ENCODE results near the gene TNK1. TPM values are rescaled to one million over a fixed set of nuclear protein-coding genes. Genes with fewer than 3 reads are reported as not detected.
"Not testable (repeated sequence)": the region's sequence is repeated elsewhere in the genome, so short reads cannot be mapped to it uniquely, and the experiment has no call there.

TNK1 gene
- total RNA-seq, 1 experiment from 2014 or later: 2.6 TPM

DNA sequence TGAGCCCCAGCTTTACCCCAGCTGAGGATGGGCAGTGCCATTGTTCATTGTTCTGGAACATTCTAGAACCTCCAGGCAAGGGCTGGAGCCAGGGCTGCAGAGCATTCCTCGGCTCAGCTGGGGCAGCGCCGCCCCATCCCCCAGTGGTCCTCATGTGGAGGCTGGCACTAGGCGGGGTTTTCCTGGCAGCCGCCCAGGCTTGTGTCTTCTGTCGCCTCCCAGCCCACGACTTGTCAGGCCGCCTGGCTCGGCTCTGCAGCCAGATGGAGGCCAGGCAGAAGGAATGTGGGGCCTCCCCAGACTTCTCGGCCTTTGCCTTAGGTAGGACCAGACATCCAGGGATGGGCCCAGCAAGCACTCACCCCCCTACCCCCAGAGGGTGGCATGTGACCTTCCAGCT, 25.8 kb upstream of the TNK1 start, which contains the start of gene TMEM95:
Gene TMEM95 (plus strand): TSS at position 104 of the 400 bp plus-strand sequence. CDS start 49 bp downstream, at position 153.
- DNase-seq (ENCODE audit: low read depth): no peak

DNA sequence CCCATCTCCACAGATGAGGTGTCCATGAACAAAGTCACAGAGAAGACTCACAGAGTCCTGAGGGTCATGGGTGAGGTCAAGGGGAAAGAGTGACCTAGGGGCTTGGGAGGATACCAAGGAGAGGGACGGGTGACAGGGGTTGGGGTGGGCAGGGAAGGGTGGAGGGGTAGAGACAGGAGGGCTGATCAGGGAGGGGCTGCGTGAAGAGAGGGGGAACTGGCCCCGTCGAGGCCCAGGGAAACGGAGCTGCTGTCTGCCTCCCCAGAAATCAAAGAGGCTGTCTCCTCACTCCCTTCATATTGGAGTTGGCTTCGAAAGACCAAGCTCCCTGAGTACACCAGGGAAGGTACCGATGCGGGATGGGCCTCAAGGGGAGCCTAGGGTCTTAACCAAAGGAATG, 25.3 kb upstream of the TNK1 start:
- DNase-seq (ENCODE audit: low read depth): no peak

GRCh38 chr17:7356072-7356549, 24.8 kb upstream of the TNK1 start:
- DNase-seq (ENCODE audit: low read depth): peak; percentile 86

GRCh38 chr17:7356756-7357155, 24.1 kb upstream of the TNK1 start:
- DNase-seq (ENCODE audit: low read depth): no peak

- DNase-seq (ENCODE audit: low read depth): no peak
Observed at GRCh38 chr17:7357381-7357780, 23.5 kb upstream of the TNK1 start.

GRCh38 chr17:7361906-7362305, 19.0 kb upstream of the TNK1 start:
- no peak for DNase-seq (ENCODE audit: low read depth)

DNA sequence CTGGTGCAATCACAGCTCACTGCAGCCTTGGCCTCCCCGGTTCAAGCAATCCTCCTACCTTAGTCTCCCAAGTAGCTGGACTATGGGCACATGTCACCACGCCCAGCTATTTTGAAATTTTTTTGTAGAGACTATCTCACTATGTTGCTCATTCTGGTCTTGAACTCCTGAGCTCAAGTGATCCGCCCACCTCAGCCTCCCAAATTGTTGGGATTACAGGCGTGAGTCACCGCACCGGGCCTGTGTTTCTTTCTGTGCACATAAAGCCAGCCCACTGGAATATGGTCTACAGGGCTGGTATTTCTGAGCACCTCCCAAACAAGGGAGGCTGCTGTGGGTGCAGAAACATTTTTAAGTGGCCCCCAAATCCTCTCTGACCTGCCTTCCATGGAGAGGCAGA, 17.6 kb upstream of the TNK1 start:
- DNase-seq (ENCODE audit: low read depth): peak; percentile 63

DNA sequence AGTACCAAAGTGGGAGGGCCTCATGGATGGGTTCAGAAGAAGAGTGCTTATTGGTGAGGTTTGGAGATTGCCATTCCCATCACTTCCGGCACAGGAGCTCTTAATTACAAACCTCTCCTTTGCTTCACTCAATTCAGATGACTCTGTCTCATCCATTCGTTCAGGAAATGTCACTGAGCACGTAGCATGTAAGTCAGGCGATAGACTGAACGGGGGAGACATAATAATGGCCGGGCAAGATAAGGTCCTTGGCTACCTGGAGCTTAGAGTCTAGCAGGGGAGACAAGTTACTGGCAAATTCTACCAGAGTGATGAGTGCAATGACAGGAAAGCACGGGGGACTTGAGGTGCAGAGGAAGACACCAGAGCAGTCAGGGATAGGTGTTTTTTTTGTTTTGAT, 14.9 kb upstream of the TNK1 start:
- DNase-seq (ENCODE audit: low read depth): not testable (repeated sequence)

DNA sequence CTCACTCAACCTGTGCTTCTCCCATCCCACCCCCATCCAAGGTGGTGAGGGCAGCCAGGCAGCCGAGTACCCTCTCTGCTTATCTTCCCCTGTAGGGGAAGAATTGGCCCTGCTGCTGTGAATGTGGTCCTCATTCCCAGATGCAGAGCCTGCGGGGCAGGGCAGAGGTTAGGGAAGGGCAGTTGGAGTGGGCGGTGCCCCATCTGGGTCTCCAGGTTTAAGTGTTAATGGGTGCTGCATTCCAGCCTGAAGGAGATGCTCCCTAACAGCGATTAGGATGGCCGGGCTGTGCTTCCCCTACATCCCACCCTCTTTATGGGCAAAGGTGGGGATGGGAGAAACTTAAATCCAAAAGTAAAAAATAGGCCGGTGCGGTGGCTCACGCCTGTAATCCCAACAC, 13.8 kb upstream of the TNK1 start:
- no peak for DNase-seq (ENCODE audit: low read depth)

GRCh38 chr17:7367918-7368598, 12.8 kb upstream of the TNK1 start:
- no peak for DNase-seq (ENCODE audit: low read depth)

GRCh38 chr17:7368599-7368994, 12.3 kb upstream of the TNK1 start:
- DNase-seq (ENCODE audit: low read depth): not testable (repeated sequence)

DNA sequence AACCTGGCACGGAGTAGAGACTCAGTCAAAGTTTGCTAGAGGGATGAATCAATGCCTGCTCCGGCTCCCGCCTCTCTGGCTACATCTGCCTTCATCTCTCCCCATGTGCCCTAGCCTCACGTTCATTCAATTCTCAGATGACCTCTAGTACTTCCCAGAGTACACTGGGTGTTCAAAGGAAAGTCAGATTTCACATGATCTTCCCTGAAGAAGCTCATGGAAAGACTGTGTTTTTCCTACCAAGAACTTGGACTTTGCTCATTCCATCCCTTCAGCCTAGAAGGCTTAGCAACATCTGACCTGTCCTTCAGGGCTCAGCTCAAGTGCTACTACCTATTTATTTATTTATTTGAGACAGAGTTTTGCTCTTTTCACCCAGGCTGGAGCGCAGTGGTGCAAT, 11.1 kb upstream of the TNK1 start:
- no peak for DNase-seq (ENCODE audit: low read depth)

GRCh38 chr17:7370853-7371252, 10.0 kb upstream of the TNK1 start:
- DNase-seq (ENCODE audit: low read depth): no peak

DNA sequence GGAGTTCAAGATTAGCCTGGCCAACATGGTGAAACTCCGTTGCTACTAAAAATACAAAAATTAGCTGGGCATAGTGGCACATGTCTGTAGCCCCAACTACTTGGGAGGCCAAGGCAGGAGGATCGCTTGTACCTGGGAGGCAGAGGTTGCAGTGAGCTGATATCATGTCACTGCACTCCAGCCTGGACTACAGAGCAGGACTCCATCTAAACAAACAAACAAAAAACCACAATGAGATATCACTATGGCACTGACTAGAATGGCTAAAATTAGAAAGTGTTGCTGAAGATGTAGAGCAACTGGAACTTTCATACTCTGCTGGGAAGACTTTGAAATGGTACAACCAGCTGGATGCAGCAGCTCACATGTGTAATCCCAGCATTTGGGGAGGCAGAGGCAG, 6.5 kb upstream of the TNK1 start:
- DNase-seq (ENCODE audit: low read depth): no peak

DNA sequence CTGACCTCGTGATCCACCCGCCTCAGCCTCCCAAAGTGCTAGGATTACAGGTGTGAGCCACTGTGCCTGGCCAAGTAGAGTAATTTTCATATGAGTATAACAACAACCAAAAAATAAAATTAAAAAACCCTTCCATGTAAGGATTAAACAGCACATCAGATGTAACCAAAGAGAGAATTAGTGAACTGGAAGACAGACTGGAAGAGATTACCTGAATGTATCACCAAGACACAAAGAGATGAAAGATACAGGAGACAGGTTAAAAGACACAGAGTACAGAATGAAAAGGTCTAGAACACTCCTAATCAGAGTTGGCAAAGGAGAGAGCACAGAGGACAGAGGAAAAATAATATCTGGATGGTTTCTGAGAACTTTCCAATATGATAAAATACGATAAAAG, 1.8 kb upstream of the TNK1 start:
- DNase-seq (ENCODE audit: low read depth): no peak

DNA sequence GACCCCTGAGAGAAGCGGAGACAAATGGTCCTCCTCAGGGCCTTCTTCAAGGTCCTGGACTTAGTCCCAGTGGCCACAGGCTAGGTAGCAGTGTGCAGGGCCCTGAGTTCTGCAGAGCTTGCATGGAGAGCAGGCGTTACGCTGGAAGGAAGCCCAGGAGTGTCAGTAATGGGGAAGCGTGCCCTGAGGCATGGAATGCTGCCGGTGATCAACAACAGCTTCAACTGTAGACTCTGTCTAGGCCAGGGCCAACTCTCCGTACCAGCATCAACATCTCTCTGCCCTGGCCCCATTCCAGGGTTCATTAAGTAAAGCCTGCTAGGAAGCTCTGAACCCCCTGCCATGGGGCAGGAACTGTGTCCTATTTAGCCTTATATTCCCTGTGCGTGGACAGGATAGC, 568 bp upstream of the TNK1 start:
- DNase-seq (ENCODE audit: low read depth): peak; percentile 24

- DNase-seq (ENCODE audit: low read depth): no peak
Observed at GRCh38 chr17:7382901-7383300, 2.0 kb downstream of the TNK1 start.

- no peak for DNase-seq (ENCODE audit: low read depth)
Observed at GRCh38 chr17:7383371-7383741, 2.5 kb downstream of the TNK1 start.

DNA sequence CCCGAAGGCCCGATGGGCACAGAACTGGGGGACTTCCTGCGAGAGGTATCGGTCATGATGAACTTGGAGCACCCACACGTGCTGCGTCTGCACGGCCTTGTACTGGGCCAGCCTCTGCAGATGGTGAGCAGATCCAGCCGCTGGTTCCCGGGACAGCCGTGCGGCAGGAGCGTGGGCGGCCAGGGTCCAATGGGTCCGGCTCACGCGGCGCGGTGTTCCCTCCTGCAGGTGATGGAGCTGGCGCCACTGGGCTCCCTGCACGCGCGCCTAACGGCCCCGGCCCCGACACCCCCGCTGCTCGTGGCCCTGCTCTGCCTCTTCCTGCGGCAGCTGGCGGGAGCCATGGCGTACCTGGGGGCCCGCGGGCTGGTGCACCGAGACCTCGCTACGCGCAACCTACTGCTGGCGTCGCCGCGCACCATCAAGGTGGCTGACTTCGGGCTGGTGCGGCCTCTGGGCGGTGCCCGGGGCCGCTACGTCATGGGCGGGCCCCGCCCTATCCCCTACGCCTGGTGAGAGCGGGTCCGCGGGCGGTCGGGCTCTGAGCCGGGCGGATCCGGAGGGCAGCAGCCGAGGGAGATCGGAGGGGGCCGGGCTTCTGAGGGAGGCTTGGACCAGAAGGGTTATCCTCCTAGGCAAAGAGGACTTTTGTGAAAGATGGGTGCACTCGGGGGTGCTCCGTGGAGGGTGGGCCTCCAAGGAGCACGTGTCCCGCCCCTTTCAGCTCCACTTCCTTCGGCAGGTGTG, 3.0 kb downstream of the TNK1 start:
- DNase-seq (ENCODE audit: low read depth): peak; percentile 73

- no peak for DNase-seq (ENCODE audit: low read depth)
Observed at GRCh38 chr17:7384489-7385081, 3.7 kb downstream of the TNK1 start.

GRCh38 chr17:7388856-7389255, 8.0 kb downstream of the TNK1 start:
- DNase-seq (ENCODE audit: low read depth): no peak

DNA sequence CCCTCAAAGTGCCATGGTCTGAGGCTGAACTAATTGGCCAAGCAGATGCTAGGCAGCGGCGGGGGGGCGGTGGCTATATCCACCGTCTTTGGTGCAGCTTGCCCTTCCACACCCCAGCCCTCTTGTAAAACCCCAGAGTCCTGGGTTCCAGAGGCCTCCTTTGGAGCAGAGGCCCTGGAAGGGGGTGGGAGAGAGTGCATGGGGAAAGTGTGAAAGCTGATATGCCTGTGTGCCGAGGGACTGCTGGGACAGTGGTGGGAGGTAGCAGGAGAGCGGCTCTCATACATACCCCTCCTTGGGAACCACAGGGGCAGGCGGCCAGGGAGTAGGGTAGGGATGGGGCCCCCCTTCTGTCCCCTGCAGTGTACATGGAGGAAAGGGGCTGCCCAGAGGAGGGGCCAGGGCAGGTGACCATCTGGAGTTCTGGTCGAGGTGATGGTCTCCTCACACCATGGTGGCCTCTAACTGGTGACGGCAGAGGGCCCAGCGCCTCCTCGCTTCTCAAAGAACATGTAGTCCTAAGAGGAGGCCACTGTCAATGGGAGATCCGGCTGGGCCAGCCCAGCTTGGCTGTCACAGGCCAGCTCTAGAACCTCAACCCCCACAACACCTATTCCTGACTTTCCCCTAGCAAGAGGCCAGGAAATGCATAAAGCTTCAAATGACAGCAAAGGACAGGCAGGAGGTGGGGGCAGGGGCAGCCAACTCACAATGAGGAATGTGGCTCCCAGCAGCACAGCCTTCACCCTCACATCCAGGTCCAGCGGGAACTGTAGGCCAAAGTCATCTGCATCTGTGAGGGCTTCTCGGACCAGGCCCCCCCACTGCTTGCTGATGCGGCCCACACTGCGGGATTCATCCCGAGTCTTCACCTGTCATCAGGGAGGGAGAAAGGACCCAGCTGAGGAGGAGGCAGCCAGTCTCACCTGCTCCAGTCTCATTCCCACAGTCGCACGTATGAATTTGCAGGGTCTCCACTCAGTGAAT, 9.3 kb downstream of the TNK1 start:
- no peak for DNase-seq (ENCODE audit: low read depth)

Measured in Daoy (cell line).